Tibial nerve (tissue), 3 donors: Measurements from ENCODE around the gene HGS.

Experiments used
- CTCF ChIP-seq, 5 experiments: fragments of 200-600 bp in 3 of 5; fragments of 450-650 bp in 2 of 5; sonication (generic) in 3 of 5; IDR thresholded peaks; one replicate each; pipeline ENCODE4 v1.5.1; 2016 to 2019; ENCODE audit warnings: antibody characterized with exemption in 5 of 5, mild to moderate bottlenecking in 3 of 5, moderate library complexity in 2 of 5
- POLR2A ChIP-seq, 2 donors: fragments of 450-650 bp; IDR thresholded peaks; one replicate each; pipeline ENCODE4 v1.6.1; 2017; ENCODE audit warnings: antibody characterized with exemption in 2 of 2, mild to moderate bottlenecking in 2 of 2, moderate library complexity in 2 of 2

DNA sequence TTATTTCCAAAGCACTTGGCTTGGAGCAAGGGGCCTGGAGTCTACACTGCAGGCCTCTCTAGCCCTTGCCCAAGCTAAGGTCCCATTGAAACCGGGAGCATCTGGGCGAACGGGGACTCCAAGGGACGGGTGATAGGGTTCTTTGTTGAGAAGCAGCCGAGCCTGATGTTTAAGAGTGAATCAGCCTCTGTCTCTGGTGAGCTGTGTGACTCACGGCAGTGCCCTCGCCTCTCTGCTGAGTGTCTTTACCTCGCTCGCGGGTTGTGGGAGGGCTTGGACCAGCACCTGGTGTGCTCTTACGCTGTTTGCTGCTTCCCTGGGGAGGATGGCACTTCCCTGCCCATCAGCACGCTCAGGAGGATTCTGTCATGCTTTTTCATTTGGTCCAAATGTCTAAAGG, 1.3 kb downstream of the HGS start:
- TF ChIP-seq CTCF (IDR thresholded peaks at IDR 0.05) (no peak), POLR2A (IDR thresholded peaks at IDR 0.05) (no peak)
